Measurements from ENCODE around the gene TMEM271. TPM values are rescaled to one million over a fixed set of nuclear protein-coding genes. Genes with fewer than 3 reads are reported as not detected.
A peak's percentile ranks its signal among the peaks of the same experiment; 100 is the strongest.

TMEM271 gene
- total RNA-seq (1 to 10 TPM; 4.4 to 6.7 TPM), polyA plus RNA-seq (ENCODE audit: insufficient read length in 2 of 2) (10 to 100 TPM; 16.1 to 17.1 TPM)
- long read RNA-seq, donor 1, transcript TMEM271-201 (1 exons, 2,421 nt): major isoform, 48 of 55 reads
- long read RNA-seq, donor 1, partial matches to known transcripts: 7 of 55 reads
- long read RNA-seq, donor 1, other reads (novel, unspliced or antisense): 0 of 55 reads
- long read RNA-seq, donor 2, transcript TMEM271-201 (1 exons, 2,421 nt): major isoform, 12 of 12 reads
- long read RNA-seq, donor 2, partial matches to known transcripts: 0 of 12 reads
- long read RNA-seq, donor 2, other reads (novel, unspliced or antisense): 0 of 12 reads
- long read RNA-seq, donor 3, transcript TMEM271-201 (1 exons, 2,421 nt): major isoform, 11 of 11 reads
- long read RNA-seq, donor 3, partial matches to known transcripts: 0 of 11 reads
- long read RNA-seq, donor 3, other reads (novel, unspliced or antisense): 0 of 11 reads
- long read RNA-seq, donor 4: 0 reads

GRCh38 chr4:576245-576821 is at the start of gene TMEM271:
Gene TMEM271, minus strand, starts transcription at chr4:576295. Its CDS starts 233 bp downstream, at chr4:576062.
- H3K4me3 ChIP-seq (ENCODE audit: low read depth, low read length): peak within 1 kb of the TSS; percentile 24
- peak in 2 of 6 donors; percentile 71 to 72 for DNase-seq (ENCODE audit: low read depth in 4 of 6, low spot score in 6 of 6)
- no peaks in the 10 kb centered on the region for H3K9me3 ChIP-seq (ENCODE audit: control insufficient read depth, insufficient read depth, low read length)
- H3K36me3 ChIP-seq (ENCODE audit: control insufficient read depth, insufficient read depth, low read length): peaks cover 12% of the 10 kb centered on the region
- H3K27me3 ChIP-seq (ENCODE audit: control insufficient read depth, insufficient read depth, low read length): peaks cover 49% of the 10 kb centered on the region
- WGBS (ENCODE audit: insufficient coverage): 0% methylated on average over 4 of the region's 60 CpGs
- peaks cover 50% of the 10 kb centered on the region for H3K4me1 ChIP-seq (ENCODE audit: control insufficient read depth, insufficient read depth, low read length)
- H3K27ac ChIP-seq (ENCODE audit: low read depth, low read length): no peak within 1 kb of the TSS

- H3K27ac ChIP-seq (ENCODE audit: low read depth, low read length): no peak overlapping the region
- H3K36me3 ChIP-seq (ENCODE audit: control insufficient read depth, insufficient read depth, low read length): no peaks in the 10 kb centered on the region
- DNase-seq (ENCODE audit: low read depth in 4 of 6, low spot score in 6 of 6): no peak
- no peaks in the 10 kb centered on the region for H3K27me3 ChIP-seq (ENCODE audit: control insufficient read depth, insufficient read depth, low read length)
- H3K9me3 ChIP-seq (ENCODE audit: control insufficient read depth, insufficient read depth, low read length): no peaks in the 10 kb centered on the region
- H3K4me1 ChIP-seq (ENCODE audit: control insufficient read depth, insufficient read depth, low read length): peaks cover 9% of the 10 kb centered on the region
- H3K4me3 ChIP-seq (ENCODE audit: low read depth, low read length): no peak overlapping the region
- 92% methylated on average over 39 of the region's 39 CpGs for WGBS (ENCODE audit: insufficient coverage)
These were observed 49.6 kb upstream of the TMEM271 start for GRCh38 chr4:625631-626161.

DNA sequence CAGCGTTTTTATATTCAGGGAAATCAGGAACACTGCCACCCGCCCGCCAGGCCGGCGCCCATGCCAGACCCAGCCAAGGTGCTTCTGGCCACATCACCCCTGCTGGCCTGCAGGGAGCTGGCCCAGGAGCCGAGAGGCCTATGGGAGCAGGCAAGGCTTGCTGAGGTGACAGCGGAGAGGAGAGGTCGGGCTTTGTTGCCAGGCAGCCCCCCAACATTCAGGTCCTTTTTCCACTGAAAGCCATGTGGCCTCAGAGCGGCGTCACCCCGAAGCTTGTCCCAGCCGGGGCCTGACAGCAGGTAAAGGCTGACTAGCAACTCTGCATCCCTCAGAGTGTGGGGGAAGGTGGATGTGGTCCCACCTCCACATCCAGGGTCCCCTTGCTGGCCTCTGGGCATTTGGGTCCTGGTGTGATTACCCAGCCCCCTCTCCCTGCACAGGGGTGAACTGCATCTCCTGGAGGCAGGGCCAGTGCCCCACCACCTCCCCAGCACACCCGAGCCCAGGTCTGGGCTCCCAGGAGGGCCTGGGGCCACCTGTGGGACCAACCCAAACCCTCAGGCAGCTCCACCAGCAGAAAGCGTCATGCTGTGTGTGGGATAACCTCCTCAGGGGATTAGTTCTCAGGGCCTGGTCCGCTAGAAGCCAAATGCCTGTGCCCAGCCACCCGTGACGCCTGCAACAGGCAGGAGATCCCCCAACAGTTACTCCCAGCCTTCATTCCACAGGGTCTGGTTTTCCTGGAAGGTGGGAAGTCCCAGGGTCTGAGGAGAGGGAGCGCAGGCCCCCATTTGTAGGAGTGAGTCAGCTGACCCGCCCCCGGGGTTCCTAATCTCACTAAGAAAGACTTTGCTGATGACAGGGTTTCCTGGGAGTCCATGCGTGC is 48.9 kb upstream of the TMEM271 start, which contains the start of gene PDE6B:
PDE6B (plus strand) TSS at position 869 of the 886 bp plus-strand sequence. CDS start 54 bp downstream, outside the sequence.
- DNase-seq (ENCODE audit: low read depth in 4 of 6, low spot score in 6 of 6): no peak
- Histone ChIP-seq H3K4me1 (ENCODE audit: control insufficient read depth, insufficient read depth, low read length) (peaks cover 2% of the 10 kb centered on the region), H3K27ac (ENCODE audit: low read depth, low read length) (no peak within 1 kb of the TSS), H3K9me3 (ENCODE audit: control insufficient read depth, insufficient read depth, low read length) (no peaks in the 10 kb centered on the region), H3K27me3 (ENCODE audit: control insufficient read depth, insufficient read depth, low read length) (no peaks in the 10 kb centered on the region), H3K4me3 (ENCODE audit: low read depth, low read length) (no peak within 1 kb of the TSS), H3K36me3 (ENCODE audit: control insufficient read depth, insufficient read depth, low read length) (no peaks in the 10 kb centered on the region)
- 81% methylated on average over 18 of the region's 21 CpGs for WGBS (ENCODE audit: insufficient coverage)

GRCh38 chr4:623914-624566 is 47.9 kb upstream of the TMEM271 start:
- WGBS (ENCODE audit: insufficient coverage): 75% methylated on average over 24 of the region's 29 CpGs
- H3K36me3 ChIP-seq (ENCODE audit: control insufficient read depth, insufficient read depth, low read length): no peaks in the 10 kb centered on the region
- no peak for DNase-seq (ENCODE audit: low read depth in 4 of 6, low spot score in 6 of 6)
- H3K4me1 ChIP-seq (ENCODE audit: control insufficient read depth, insufficient read depth, low read length): no peaks in the 10 kb centered on the region
- H3K9me3 ChIP-seq (ENCODE audit: control insufficient read depth, insufficient read depth, low read length): no peaks in the 10 kb centered on the region
- no peaks in the 10 kb centered on the region for H3K27me3 ChIP-seq (ENCODE audit: control insufficient read depth, insufficient read depth, low read length)
- H3K27ac ChIP-seq (ENCODE audit: low read depth, low read length): no peak overlapping the region
- H3K4me3 ChIP-seq (ENCODE audit: low read depth, low read length): no peak overlapping the region

- H3K27ac ChIP-seq (ENCODE audit: low read depth, low read length): no peak overlapping the region
- H3K4me3 ChIP-seq (ENCODE audit: low read depth, low read length): no peak overlapping the region
- H3K36me3 ChIP-seq (ENCODE audit: control insufficient read depth, insufficient read depth, low read length): no peaks in the 10 kb centered on the region
- WGBS (ENCODE audit: insufficient coverage): 83% methylated on average over 23 of the region's 24 CpGs
- DNase-seq (ENCODE audit: low read depth in 4 of 6, low spot score in 6 of 6): no peak
- H3K4me1 ChIP-seq (ENCODE audit: control insufficient read depth, insufficient read depth, low read length): no peaks in the 10 kb centered on the region
- no peaks in the 10 kb centered on the region for H3K9me3 ChIP-seq (ENCODE audit: control insufficient read depth, insufficient read depth, low read length)
- no peaks in the 10 kb centered on the region for H3K27me3 ChIP-seq (ENCODE audit: control insufficient read depth, insufficient read depth, low read length)
These were observed 47.2 kb upstream of the TMEM271 start for GRCh38 chr4:622996-623913.

DNA sequence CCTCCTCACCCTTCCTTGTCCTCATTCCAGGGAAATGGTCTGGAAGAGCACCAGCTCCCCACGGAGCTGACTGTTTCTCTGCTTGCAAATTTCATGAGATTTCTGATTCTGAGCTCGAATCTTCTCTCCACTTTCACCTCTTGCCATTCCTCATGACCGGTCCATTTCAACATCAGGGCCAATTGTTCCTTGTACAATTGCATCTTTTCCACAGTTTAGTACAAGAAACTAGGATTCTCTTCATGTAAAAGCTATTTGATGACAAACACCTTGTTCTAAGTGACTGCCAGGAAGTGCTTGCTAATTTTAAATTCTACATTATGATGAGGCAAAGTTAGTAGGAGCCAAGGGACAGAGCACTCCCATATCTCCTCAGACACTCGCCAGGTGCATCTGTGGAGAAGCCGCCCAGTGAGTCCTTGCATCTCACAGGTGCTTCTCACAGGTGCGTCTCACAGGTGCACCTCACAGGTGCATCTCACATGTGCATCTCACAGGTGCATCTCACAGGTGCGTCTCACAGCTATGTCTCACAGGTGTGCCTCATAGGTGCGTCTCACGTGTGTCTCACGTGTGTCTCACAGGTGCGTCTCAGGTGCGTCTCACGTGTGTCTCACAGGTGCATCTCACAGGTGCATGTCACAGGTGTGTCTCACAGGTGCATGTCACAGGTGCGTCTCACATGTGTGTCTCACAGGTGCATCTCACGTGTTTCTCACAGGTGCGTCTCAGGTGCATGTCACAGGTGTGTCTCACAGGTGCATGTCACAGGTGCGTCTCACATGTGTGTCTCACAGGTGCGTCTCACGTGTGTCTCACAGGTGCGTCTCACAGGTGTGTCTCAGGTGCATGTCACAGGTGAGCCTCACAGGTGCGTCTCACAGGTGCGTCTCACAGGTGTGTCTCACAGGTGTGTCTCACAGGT is 46.2 kb upstream of the TMEM271 start:
- no peak for DNase-seq (ENCODE audit: low read depth in 4 of 6, low spot score in 6 of 6)
- WGBS (ENCODE audit: insufficient coverage): 92% methylated on average over 21 of the region's 22 CpGs
- H3K36me3 ChIP-seq (ENCODE audit: control insufficient read depth, insufficient read depth, low read length): no peaks in the 10 kb centered on the region
- no peaks in the 10 kb centered on the region for H3K4me1 ChIP-seq (ENCODE audit: control insufficient read depth, insufficient read depth, low read length)
- no peaks in the 10 kb centered on the region for H3K9me3 ChIP-seq (ENCODE audit: control insufficient read depth, insufficient read depth, low read length)
- H3K27me3 ChIP-seq (ENCODE audit: control insufficient read depth, insufficient read depth, low read length): no peaks in the 10 kb centered on the region
- H3K4me3 ChIP-seq (ENCODE audit: low read depth, low read length): no peak overlapping the region
- no peak overlapping the region for H3K27ac ChIP-seq (ENCODE audit: low read depth, low read length)

DNA sequence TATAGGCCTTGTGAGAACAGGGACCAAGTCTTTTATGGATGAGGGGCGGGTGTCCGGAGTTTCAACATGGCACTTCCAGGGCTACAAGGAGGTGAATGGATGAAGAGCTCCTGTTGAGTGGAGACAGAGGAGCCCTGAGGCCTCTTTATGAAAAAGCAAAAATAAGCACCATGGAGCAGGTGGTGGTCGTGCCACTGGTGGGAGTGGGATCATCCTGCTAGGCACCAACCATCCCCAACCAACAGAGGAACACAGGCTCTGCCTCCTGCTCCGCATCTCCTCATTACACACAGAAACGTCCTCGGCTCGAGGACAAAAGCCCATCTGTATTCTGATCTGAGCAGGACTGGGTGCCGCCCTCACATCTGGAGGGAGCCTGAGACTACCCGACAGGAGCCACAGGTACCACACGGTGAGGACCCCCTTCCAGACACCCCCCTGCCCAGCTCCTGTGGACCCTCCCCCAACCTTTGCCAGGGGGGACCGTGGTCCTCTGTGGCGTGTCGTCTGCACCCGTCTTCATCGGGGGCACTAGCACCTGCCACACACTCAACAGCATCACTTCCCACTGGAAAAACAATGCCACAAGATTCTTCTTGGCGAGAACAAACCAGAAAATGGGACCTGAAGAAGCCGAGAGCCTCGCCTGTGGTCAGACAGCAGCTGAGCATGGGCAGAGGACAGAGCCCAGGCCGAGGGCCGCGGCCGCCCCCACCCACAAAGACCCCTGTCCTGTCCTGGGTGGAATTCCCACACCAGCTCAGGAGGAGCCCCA is 45.4 kb upstream of the TMEM271 start:
- H3K27me3 ChIP-seq (ENCODE audit: control insufficient read depth, insufficient read depth, low read length): no peaks in the 10 kb centered on the region
- H3K9me3 ChIP-seq (ENCODE audit: control insufficient read depth, insufficient read depth, low read length): no peaks in the 10 kb centered on the region
- no peak overlapping the region for H3K4me3 ChIP-seq (ENCODE audit: low read depth, low read length)
- H3K27ac ChIP-seq (ENCODE audit: low read depth, low read length): no peak overlapping the region
- H3K36me3 ChIP-seq (ENCODE audit: control insufficient read depth, insufficient read depth, low read length): no peaks in the 10 kb centered on the region
- no peak for DNase-seq (ENCODE audit: low read depth in 4 of 6, low spot score in 6 of 6)
- H3K4me1 ChIP-seq (ENCODE audit: control insufficient read depth, insufficient read depth, low read length): no peaks in the 10 kb centered on the region
- 85% methylated on average over 22 of the region's 22 CpGs for WGBS (ENCODE audit: insufficient coverage)
